ENCODE results near the gene SLC39A8.
A peak's percentile ranks its signal among the peaks of the same experiment; 100 is the strongest.

The SLC39A8 gene

DNA sequence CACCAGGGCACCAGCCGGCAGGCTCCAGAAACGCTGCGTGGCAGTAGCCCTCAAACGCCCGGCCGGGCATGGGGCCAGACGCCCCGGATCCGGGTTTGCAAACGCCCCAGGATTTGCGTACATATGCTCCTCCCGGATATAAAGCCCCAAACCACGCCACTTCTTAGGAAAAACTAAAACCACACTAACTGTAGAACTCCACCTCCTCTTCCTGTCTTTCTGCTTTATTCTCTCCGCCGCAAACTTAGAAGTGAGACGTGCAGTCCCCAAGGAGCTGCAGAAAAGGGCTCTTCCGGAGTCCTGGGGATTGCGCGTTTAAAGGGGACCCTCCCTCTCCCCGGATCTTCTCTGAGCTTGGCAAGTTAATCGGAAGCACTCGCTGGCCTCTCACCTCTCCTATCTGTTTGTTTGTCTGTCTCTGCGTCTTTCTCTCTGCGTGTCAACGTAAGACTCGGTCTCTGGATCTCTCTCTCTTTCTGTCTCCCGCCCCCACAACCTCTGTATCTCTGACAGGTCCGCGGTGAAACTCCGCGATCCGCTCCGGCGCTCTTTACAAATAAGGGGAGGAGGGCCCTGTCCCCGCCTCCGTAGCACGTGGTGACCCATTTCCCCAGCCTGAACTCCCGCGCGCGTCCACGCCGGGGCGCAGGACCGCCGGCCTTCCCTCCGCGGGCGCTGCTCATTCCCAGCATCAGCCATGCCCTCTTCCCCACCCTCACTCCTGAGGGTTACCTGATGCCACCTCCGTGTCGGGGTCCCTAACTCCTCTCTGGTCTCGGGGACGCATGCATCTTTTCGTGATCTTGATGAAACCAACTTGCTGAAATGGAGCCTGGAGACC lies at the start of gene SLC39A8:
Gene SLC39A8 (minus strand): TSS at position 529 of the 841 bp plus-strand sequence. CDS start 820 bp downstream, outside the sequence.
- Mint-ChIP-seq H3K27me3 (ENCODE audit: low read depth) (peaks cover 34% of the 10 kb centered on the region), H3K4me3 (peak within 1 kb of the TSS; percentile 85 to 92 (median 91)), H3K9me3 (no peaks in the 10 kb centered on the region), H3K4me1 (peaks cover 5% of the 10 kb centered on the region), H3K27ac (peak within 1 kb of the TSS; percentile 48 to 77 (median 77)), H3K36me3 (ENCODE audit: low read depth) (no peaks in the 10 kb centered on the region)
- TF ChIP-seq, protein P1, sequence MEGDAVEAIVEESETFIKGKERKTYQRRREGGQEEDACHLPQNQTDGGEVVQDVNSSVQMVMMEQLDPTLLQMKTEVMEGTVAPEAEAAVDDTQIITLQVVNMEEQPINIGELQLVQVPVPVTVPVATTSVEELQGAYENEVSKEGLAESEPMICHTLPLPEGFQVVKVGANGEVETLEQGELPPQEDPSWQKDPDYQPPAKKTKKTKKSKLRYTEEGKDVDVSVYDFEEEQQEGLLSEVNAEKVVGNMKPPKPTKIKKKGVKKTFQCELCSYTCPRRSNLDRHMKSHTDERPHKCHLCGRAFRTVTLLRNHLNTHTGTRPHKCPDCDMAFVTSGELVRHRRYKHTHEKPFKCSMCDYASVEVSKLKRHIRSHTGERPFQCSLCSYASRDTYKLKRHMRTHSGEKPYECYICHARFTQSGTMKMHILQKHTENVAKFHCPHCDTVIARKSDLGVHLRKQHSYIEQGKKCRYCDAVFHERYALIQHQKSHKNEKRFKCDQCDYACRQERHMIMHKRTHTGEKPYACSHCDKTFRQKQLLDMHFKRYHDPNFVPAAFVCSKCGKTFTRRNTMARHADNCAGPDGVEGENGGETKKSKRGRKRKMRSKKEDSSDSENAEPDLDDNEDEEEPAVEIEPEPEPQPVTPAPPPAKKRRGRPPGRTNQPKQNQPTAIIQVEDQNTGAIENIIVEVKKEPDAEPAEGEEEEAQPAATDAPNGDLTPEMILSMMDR (IDR thresholded peaks at IDR 0.05; ENCODE audit: unreplicated experiment in 3 of 3): peak; percentile 82 to 89 (median 85)

DNA sequence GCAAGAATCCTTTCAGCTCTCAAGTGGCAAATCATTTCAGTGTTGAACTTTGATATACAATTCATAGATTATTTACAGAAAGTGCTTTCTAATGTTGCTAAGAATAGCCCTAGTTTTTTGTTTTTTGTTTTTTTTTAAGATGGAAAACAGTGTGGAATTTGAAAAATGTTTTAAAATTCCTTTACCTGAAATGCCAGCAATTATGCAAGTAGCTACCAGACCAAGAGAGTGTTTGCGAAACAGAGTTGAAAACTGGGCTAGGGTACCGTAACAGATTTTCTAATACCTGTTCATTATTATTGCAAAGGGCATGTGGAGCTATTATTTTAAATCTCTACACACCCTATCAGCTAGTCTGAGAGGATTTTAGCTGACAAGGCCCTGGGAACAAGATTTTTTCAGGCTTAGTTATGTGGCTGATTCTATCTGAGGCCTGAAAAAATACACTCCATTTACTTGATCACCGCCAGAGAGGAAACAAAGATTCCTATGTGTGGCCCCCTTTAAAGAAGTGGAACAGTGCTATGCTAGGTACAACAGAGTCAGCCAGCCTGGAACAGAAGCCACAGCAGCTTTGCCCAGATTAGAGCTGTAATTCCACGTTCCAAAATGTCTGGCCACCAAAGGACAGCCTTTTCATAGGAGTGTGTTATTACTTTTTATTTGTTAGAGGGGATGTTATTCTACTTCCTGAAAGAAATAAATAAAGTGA lies 46.9 kb upstream of the SLC39A8 start:
- Mint-ChIP-seq H3K36me3 (ENCODE audit: low read depth) (no peaks in the 10 kb centered on the region), H3K27ac (peak overlapping the region in 2 of 3 experiments; percentile 34 to 84), H3K9me3 (no peaks in the 10 kb centered on the region), H3K4me3 (no peak overlapping the region), H3K27me3 (ENCODE audit: low read depth) (peaks cover 10% of the 10 kb centered on the region), H3K4me1 (peaks cover 6% of the 10 kb centered on the region)
- TF ChIP-seq, protein P1 (IDR thresholded peaks at IDR 0.05; ENCODE audit: unreplicated experiment in 3 of 3): no peak

DNA sequence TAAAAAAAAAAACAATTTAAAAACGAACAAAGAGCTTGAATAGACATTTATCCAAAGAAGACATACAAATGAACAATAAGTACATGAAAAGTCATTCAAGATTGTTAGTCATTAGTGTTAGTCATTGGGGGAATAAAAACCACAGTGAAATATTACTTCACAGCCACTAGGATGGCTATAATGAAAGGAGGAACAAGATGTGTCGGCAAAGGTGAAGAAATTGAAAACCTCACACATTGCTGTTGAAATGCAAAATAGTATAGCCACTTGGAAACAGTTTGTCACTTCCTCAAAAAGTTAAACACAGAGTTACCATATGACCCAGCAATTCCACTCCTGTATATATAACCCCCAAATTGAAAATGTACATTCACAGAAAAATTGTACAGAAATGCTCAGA lies 45.2 kb upstream of the SLC39A8 start:
- Mint-ChIP-seq H3K36me3 (ENCODE audit: low read depth) (no peaks in the 10 kb centered on the region), H3K27ac (no peak overlapping the region), H3K4me3 (no peak overlapping the region), H3K9me3 (no peaks in the 10 kb centered on the region), H3K4me1 (peaks cover 6% of the 10 kb centered on the region), H3K27me3 (ENCODE audit: low read depth) (peaks cover 3% of the 10 kb centered on the region)
- TF ChIP-seq, protein P1 (IDR thresholded peaks at IDR 0.05; ENCODE audit: unreplicated experiment in 3 of 3): no peak

DNA sequence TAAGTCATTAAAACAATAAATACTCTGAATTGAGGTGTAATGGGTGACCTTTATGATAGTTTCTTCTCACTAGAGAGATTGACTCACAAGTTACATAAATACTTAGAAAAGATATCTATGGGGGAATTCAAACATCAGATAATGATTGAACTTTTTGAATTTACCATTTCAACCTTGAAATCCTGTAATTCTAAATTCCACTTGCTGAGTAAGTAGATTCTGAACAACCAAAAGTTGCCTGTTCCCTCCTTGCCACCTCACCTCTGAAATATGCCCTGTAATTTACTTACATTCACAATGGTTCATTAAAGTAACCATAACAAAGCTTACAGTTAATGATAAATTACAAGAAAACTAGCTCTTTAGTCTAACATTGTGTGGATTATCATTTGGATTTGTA lies 43.3 kb upstream of the SLC39A8 start:
- Mint-ChIP-seq H3K4me3 (no peak overlapping the region), H3K9me3 (no peaks in the 10 kb centered on the region), H3K36me3 (ENCODE audit: low read depth) (no peaks in the 10 kb centered on the region), H3K27ac (no peak overlapping the region), H3K27me3 (ENCODE audit: low read depth) (peaks cover 3% of the 10 kb centered on the region), H3K4me1 (peaks cover 6% of the 10 kb centered on the region)
- TF ChIP-seq, protein P1 (IDR thresholded peaks at IDR 0.05; ENCODE audit: unreplicated experiment in 3 of 3): no peak

DNA sequence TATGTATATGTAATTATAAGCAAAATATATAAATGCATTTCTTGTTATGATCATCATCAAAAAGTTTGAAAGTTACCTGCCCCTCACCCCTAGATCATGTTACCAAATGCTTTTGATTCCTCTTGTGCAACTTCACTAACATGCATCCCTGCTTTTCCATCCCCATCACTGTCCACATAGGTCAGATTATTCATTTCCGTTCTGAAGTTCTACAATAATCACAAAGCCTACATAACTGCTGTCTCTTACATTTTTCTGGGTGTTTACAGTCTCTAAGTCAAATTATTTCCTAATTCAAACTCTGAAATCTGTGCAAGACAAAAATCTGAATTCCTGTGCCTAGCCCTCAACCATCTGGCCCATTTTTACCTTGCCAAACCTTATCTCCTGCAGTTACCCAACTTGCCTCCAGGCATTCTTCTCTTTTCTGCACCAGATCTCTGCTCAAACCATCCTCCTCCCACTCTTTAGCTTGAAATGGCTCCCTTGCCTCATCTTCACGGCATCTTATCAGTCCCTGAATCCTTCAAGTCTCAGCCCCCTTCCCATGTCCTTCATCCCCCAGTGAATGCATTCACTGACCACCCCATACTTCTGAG lies 42.4 kb upstream of the SLC39A8 start:
- Mint-ChIP-seq H3K27ac (no peak overlapping the region), H3K4me3 (no peak overlapping the region), H3K9me3 (peaks cover 4% of the 10 kb centered on the region), H3K4me1 (peaks cover 6% of the 10 kb centered on the region), H3K27me3 (ENCODE audit: low read depth) (peaks cover 3% of the 10 kb centered on the region), H3K36me3 (ENCODE audit: low read depth) (peaks cover 4% of the 10 kb centered on the region)
- TF ChIP-seq, protein P1 (IDR thresholded peaks at IDR 0.05; ENCODE audit: unreplicated experiment in 3 of 3): no peak
